ENCODE measurements around the gene GLE1.
A peak's percentile ranks its signal among the peaks of the same experiment; 100 is the strongest.
"Not testable (repeated sequence)": the region's sequence is repeated elsewhere in the genome, so short reads cannot be mapped to it uniquely, and the experiment has no call there.

Gene GLE1

DNA sequence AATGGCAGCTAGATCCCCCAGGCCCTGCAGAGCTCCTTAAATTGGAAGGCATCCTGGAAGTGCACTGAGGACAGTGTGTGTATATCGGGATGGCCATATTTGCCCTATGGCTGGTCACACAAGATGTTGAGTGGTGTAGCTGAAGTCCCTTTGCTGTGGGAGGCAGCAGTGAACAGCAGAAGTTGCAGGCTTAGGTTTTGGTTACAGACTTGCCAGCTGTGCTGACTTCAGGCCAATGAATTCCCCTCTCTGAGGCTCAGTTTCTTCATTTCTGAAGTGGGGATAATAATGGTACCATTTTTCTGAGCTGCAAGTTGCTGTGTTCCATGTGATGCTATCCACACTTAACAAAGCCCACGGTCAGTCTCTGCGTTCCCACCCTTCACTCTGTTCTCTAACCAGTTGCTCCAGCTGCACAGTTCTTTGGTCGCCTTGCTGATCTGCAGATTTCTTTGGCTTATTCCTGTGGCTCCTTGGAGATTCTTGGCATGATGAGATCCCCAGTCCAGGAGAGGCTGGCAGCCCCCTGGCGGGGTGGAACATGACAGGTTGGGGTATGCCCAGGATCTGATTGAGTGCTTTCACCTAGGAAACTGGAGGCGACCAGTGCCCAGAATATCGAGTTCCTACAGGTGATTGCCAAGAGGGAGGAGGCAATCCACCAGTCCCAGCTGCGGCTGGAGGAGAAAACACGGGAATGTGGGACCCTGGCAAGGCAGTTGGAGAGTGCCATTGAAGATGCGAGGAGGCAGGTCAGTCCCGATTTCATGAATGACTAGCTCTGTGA is 6.5 kb upstream of the GLE1 start:
- no peak overlapping the region for H3K4me3 ChIP-seq (ENCODE audit: low read depth, low read length)
- DNase-seq (ENCODE audit: low read depth), result no peak
- TF ChIP-seq, protein P1, sequence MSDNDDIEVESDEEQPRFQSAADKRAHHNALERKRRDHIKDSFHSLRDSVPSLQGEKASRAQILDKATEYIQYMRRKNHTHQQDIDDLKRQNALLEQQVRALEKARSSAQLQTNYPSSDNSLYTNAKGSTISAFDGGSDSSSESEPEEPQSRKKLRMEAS (IDR thresholded peaks at IDR 0.05; ENCODE audit: low read depth, low read length), result no peak
- no peak for TF ChIP-seq POLR2A (IDR thresholded peaks at IDR 0.05; ENCODE audit: extremely low read depth, insufficient read length)
- TF ChIP-seq MYC (IDR thresholded peaks at IDR 0.05; ENCODE audit: low read depth, low read length), result no peak
- no peak for TF ChIP-seq CTCF (IDR thresholded peaks at IDR 0.05; ENCODE audit: low read depth, low read length)

DNA sequence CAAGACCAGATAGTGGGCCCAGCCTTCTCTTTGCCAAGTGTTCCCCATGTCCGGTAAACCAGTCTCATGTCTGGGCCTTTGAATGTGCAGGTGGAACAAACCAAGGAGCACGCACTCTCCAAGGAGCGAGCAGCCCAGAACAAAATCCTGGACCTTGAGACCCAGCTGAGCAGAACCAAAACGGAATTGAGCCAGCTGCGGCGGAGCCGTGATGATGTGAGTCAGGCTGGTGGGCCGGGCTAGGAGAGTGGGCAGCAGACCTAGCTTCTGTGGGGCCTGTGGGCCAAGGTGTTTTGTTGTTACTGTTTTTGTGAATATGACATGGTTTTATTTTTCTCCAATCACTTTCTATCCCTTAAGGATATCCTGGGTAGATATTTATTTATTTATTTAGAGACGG is 5.6 kb upstream of the GLE1 start:
- TF ChIP-seq MYC (IDR thresholded peaks at IDR 0.05; ENCODE audit: low read depth, low read length) (no peak), POLR2A (IDR thresholded peaks at IDR 0.05; ENCODE audit: extremely low read depth, insufficient read length) (no peak), CTCF (IDR thresholded peaks at IDR 0.05; ENCODE audit: low read depth, low read length) (no peak)
- TF ChIP-seq, protein P1 (IDR thresholded peaks at IDR 0.05; ENCODE audit: low read depth, low read length), result no peak
- H3K4me3 ChIP-seq (ENCODE audit: low read depth, low read length), result no peak overlapping the region
- no peak for DNase-seq (ENCODE audit: low read depth)

- DNase-seq (ENCODE audit: low read depth), result no peak
- H3K4me3 ChIP-seq (ENCODE audit: low read depth, low read length), result no peak overlapping the region
- no peak for TF ChIP-seq CTCF (IDR thresholded peaks at IDR 0.05; ENCODE audit: low read depth, low read length)
- TF ChIP-seq POLR2A (IDR thresholded peaks at IDR 0.05; ENCODE audit: extremely low read depth, insufficient read length), result no peak
- TF ChIP-seq, protein P1 (IDR thresholded peaks at IDR 0.05; ENCODE audit: low read depth, low read length), result no peak
- TF ChIP-seq MYC (IDR thresholded peaks at IDR 0.05; ENCODE audit: low read depth, low read length), result no peak
Measured at GRCh38 chr9:128499920-128500319, 4.6 kb upstream of the GLE1 start.

GRCh38 chr9:128503415-128503825 is 1.1 kb upstream of the GLE1 start:
- H3K4me3 ChIP-seq (ENCODE audit: low read depth, low read length); DNase-seq (ENCODE audit: low read depth): not testable (repeated sequence)

GRCh38 chr9:128503870-128504269 is 649 bp upstream of the GLE1 start:
- TF ChIP-seq, protein P1 (IDR thresholded peaks at IDR 0.05; ENCODE audit: low read depth, low read length), result no peak
- no peak for TF ChIP-seq CTCF (IDR thresholded peaks at IDR 0.05; ENCODE audit: low read depth, low read length)
- TF ChIP-seq MYC (IDR thresholded peaks at IDR 0.05; ENCODE audit: low read depth, low read length), result no peak
- no peak for TF ChIP-seq POLR2A (IDR thresholded peaks at IDR 0.05; ENCODE audit: extremely low read depth, insufficient read length)
- DNase-seq (ENCODE audit: low read depth), result peak; percentile 21
- peak overlapping the region; percentile 92 for H3K4me3 ChIP-seq (ENCODE audit: low read depth, low read length)

- TF ChIP-seq MYC (IDR thresholded peaks at IDR 0.05; ENCODE audit: low read depth, low read length) (no peak), POLR2A (IDR thresholded peaks at IDR 0.05; ENCODE audit: extremely low read depth, insufficient read length) (no peak), CTCF (IDR thresholded peaks at IDR 0.05; ENCODE audit: low read depth, low read length) (no peak)
- TF ChIP-seq, protein P1 (IDR thresholded peaks at IDR 0.05; ENCODE audit: low read depth, low read length), result no peak
- no peak for DNase-seq (ENCODE audit: low read depth)
- peak overlapping the region; percentile 92 for H3K4me3 ChIP-seq (ENCODE audit: low read depth, low read length)
Measured at GRCh38 chr9:128505414-128505765, 871 bp downstream of the GLE1 start.

GRCh38 chr9:128505906-128506305 is 1.4 kb downstream of the GLE1 start:
- peak overlapping the region; percentile 92 for H3K4me3 ChIP-seq (ENCODE audit: low read depth, low read length)
- not testable (repeated sequence) for DNase-seq (ENCODE audit: low read depth)
